ENCODE data around the gene ARL14. TPM values are rescaled to one million over a fixed set of nuclear protein-coding genes. Genes with fewer than 3 reads are reported as not detected.

ARL14 gene
- total and polyA plus RNA-seq, 2 of the 13 experiments (the other 11 are each of a cell fraction or from before 2014, with no cell fraction given): 0.11 TPM; not detected in 1

DNA sequence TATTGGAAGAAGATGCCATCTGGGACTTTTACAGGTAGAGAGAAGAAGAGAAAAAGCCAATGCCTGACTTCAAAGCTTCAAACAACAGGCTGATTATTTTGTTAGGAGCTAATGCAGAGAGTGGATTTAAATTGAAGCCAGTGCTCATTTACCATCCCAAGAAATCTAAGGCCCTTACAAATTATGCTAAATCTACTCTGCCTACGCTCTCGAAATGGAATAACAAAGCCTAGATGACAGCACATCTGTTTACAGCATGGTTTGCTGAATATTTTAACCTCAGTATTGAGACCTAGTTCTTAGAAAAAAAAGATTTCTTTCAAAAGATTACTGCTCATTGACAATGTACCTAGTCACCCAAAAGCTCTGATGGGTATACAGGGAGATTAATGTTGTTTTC lies 16.2 kb downstream of the ARL14 start:
- no peaks in the 10 kb centered on the region for H3K79me2 ChIP-seq (ENCODE audit: insufficient read depth, low read length)
- BruUV-seq (replicated peaks): no TSS peak
- in situ Hi-C loops (cut with HindIII; ENCODE audit: extremely low pct_ligation_motif_present, low pct_unique_long_range_greater_than_20kb) (no loop called here), intact Hi-C loops (cut with micrococcal nuclease; ENCODE audit: unreplicated experiment) (no loop called here)
- ChIA-PET POLR2A (no interaction called here), CTCF (ENCODE audit: low intra/inter-chr PET ratio, low total read pairs) (no interaction called here)
- H3K9me3 ChIP-seq (ENCODE audit: low read length): no peaks in the 10 kb centered on the region
- no peaks in the 10 kb centered on the region for H3K27me3 ChIP-seq (ENCODE audit: control insufficient read depth in 1 of 2, insufficient read depth in 2 of 2, low read length in 2 of 2)
- H2AFZ ChIP-seq (ENCODE audit: low read length): no peak overlapping the region
- no peak for TF ChIP-seq ZGPAT (CRISPR knock-in tag; IDR thresholded peaks at IDR 0.05)
- no peak for TF ChIP-seq ATRX (CRISPR knock-in tag; IDR thresholded peaks at IDR 0.05; ENCODE audit: borderline replicate concordance)
- no peak overlapping the region for H3K9ac ChIP-seq (ENCODE audit: insufficient read depth, low read depth, low read length)
- H3K4me3 ChIP-seq (replicated peaks in 1 of 3; ENCODE audit: insufficient read depth in 1 of 3, low read depth in 2 of 3, low read length in 3 of 3): no peak overlapping the region
- no peak overlapping the region for H3K27ac ChIP-seq (ENCODE audit: extremely low read length, insufficient read depth, low read length)
- 0% methylated on average over 2 of the region's 2 CpGs for WGBS (ENCODE audit: low lambda C conversion rate)
- no peak for DNase-seq (ENCODE audit: low spot score)
- no peak overlapping the region for H3K4me2 ChIP-seq (ENCODE audit: low read depth, low read length)
- no peaks in the 10 kb centered on the region for H3K4me1 ChIP-seq (ENCODE audit: insufficient read depth, low read length)
- no peaks in the 10 kb centered on the region for H3K36me3 ChIP-seq (replicated peaks in 1 of 2; ENCODE audit: control insufficient read depth in 1 of 2, insufficient read depth in 2 of 2, low read length in 2 of 2)
- H4K20me1 ChIP-seq (ENCODE audit: insufficient read depth, low read length): no peaks in the 10 kb centered on the region
- no peak for FAIRE-seq
- ATAC-seq: no peak

GRCh38 chr3:160694345-160694744 lies 17.4 kb downstream of the ARL14 start:
- Histone ChIP-seq H3K79me2 (ENCODE audit: insufficient read depth, low read length) (no peaks in the 10 kb centered on the region), H3K4me1 (ENCODE audit: insufficient read depth, low read length) (no peaks in the 10 kb centered on the region), H3K4me3 (replicated peaks in 1 of 3; ENCODE audit: insufficient read depth in 1 of 3, low read depth in 2 of 3, low read length in 3 of 3) (no peak overlapping the region), H3K9me3 (ENCODE audit: low read length) (no peaks in the 10 kb centered on the region), H3K9ac (ENCODE audit: insufficient read depth, low read depth, low read length) (no peak overlapping the region), H3K36me3 (replicated peaks in 1 of 2; ENCODE audit: control insufficient read depth in 1 of 2, insufficient read depth in 2 of 2, low read length in 2 of 2) (no peaks in the 10 kb centered on the region), H4K20me1 (ENCODE audit: insufficient read depth, low read length) (no peaks in the 10 kb centered on the region), H3K27ac (ENCODE audit: extremely low read length, insufficient read depth, low read length) (no peak overlapping the region), H2AFZ (ENCODE audit: low read length) (no peak overlapping the region), H3K4me2 (ENCODE audit: low read depth, low read length) (no peak overlapping the region), H3K27me3 (ENCODE audit: control insufficient read depth in 1 of 2, insufficient read depth in 2 of 2, low read length in 2 of 2) (no peaks in the 10 kb centered on the region)
- WGBS (ENCODE audit: low lambda C conversion rate): 32% methylated on average over 3 of the region's 3 CpGs
- FAIRE-seq: no peak
- intact Hi-C loops (cut with micrococcal nuclease; ENCODE audit: unreplicated experiment) (no loop called here), in situ Hi-C loops (cut with HindIII; ENCODE audit: extremely low pct_ligation_motif_present, low pct_unique_long_range_greater_than_20kb) (no loop called here)
- no peak for ATAC-seq
- TF ChIP-seq, protein P1, sequence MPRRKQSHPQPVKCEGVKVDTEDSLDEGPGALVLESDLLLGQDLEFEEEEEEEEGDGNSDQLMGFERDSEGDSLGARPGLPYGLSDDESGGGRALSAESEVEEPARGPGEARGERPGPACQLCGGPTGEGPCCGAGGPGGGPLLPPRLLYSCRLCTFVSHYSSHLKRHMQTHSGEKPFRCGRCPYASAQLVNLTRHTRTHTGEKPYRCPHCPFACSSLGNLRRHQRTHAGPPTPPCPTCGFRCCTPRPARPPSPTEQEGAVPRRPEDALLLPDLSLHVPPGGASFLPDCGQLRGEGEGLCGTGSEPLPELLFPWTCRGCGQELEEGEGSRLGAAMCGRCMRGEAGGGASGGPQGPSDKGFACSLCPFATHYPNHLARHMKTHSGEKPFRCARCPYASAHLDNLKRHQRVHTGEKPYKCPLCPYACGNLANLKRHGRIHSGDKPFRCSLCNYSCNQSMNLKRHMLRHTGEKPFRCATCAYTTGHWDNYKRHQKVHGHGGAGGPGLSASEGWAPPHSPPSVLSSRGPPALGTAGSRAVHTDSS (CRISPR knock-in tag; conservative IDR thresholded peaks at IDR 0.05): no peak
- TF ChIP-seq ZNF563 (CRISPR knock-in tag; IDR thresholded peaks at IDR 0.05) (no peak), CEBPG (CRISPR knock-in tag; IDR thresholded peaks at IDR 0.05) (no peak), GTF2F1 (IDR thresholded peaks at IDR 0.05; ENCODE audit: low read length) (no peak), ZNF30 (CRISPR knock-in tag; IDR thresholded peaks at IDR 0.05) (no peak), KDM5B (CRISPR knock-in tag; IDR thresholded peaks at IDR 0.05; ENCODE audit: borderline replicate concordance) (no peak), HNRNPUL1 (IDR thresholded peaks at IDR 0.05; ENCODE audit: low read depth, low read length) (no peak), ZFYVE20 (CRISPR knock-in tag; IDR thresholded peaks at IDR 0.05; ENCODE audit: borderline replicate concordance, low read depth) (no peak), RAD51 (IDR thresholded peaks at IDR 0.05; ENCODE audit: borderline replicate concordance) (no peak), ZNF737 (CRISPR knock-in tag; IDR thresholded peaks at IDR 0.05; ENCODE audit: borderline replicate concordance) (no peak), SNAPC2 (CRISPR knock-in tag; IDR thresholded peaks at IDR 0.05) (no peak), AKAP8 (CRISPR knock-in tag; IDR thresholded peaks at IDR 0.05) (no peak)
- TF ChIP-seq, protein P2, sequence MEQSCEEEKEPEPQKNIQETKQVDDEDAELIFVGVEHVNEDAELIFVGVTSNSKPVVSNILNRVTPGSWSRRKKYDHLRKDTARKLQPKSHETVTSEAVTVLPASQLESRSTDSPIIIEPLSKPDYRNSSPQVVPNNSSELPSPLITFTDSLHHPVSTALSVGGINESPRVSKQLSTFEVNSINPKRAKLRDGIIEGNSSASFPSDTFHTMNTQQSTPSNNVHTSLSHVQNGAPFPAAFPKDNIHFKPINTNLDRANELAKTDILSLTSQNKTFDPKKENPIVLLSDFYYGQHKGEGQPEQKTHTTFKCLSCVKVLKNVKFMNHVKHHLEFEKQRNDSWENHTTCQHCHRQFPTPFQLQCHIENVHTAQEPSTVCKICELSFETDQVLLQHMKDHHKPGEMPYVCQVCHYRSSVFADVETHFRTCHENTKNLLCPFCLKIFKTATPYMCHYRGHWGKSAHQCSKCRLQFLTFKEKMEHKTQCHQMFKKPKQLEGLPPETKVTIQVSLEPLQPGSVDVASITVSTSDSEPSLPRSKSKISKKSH (CRISPR knock-in tag; IDR thresholded peaks at IDR 0.05; ENCODE audit: borderline replicate concordance): no peak
- no peak for DNase-seq (ENCODE audit: low spot score)
- POLR2A ChIA-PET: no interaction called here
- CTCF ChIA-PET (ENCODE audit: low intra/inter-chr PET ratio, low total read pairs): no interaction called here
- BruUV-seq (replicated peaks): no TSS peak
